HepG2 (cell line): ENCODE data around the gene PCIF1. TPM values are rescaled to one million over a fixed set of nuclear protein-coding genes. Genes with fewer than 3 reads are reported as not detected.

Experiments used
- AGO1 ChIP-seq: fragments of 200-400 bp; formaldehyde crosslinking; IDR thresholded peaks from 2 replicates; pipeline ENCODE4 v1.6.1; 2017; ENCODE audit warnings: mild to moderate bottlenecking, low read depth, low read length, moderate library complexity; ENCODE audit not compliant: poor library complexity, severe bottlenecking
- ARID2 ChIP-seq: sonication (generic); formaldehyde crosslinking; IDR thresholded peaks from 2 replicates; pipeline ENCODE4 v1.8.1; 2022; ENCODE audit warnings: mild to moderate bottlenecking, missing genetic modification reagents, borderline replicate concordance
- CBFB ChIP-seq: sonication (generic); formaldehyde crosslinking; IDR thresholded peaks from 2 replicates; pipeline ENCODE4 v1.4.0; 2020; ENCODE audit warnings: missing genetic modification reagents
- EEA1 ChIP-seq: sonication (generic); formaldehyde crosslinking; IDR thresholded peaks from 2 replicates; pipeline ENCODE4 v1.5.1; 2020; ENCODE audit warnings: mild to moderate bottlenecking, missing genetic modification reagents, borderline replicate concordance
- KAT2B ChIP-seq: fragments of 150-350 bp; IDR thresholded peaks from 2 replicates; pipeline ENCODE4 v1.6.1; 2014; ENCODE audit warnings: low read depth, low read length, borderline replicate concordance
- KLF13 ChIP-seq: sonication (generic); formaldehyde crosslinking; IDR thresholded peaks from 2 replicates; pipeline ENCODE4 v1.4.0; 2020; ENCODE audit warnings: mild to moderate bottlenecking, missing genetic modification reagents
- MED13 ChIP-seq: sonication (generic); formaldehyde crosslinking; IDR thresholded peaks from 2 replicates; pipeline ENCODE4 v1.5.0; 2020; ENCODE audit warnings: missing genetic modification reagents
- PAF1 ChIP-seq: IDR thresholded peaks from 2 replicates; pipeline ENCODE4 v1.6.1; 2016; ENCODE audit warnings: missing genetic modification reagents, missing compliant biosample characterization
- PCBP2 ChIP-seq: fragments of 200-400 bp; formaldehyde crosslinking; optimal IDR thresholded peaks from 2 replicates; pipeline ENCODE3; 2018; ENCODE audit warnings: low read length, low read depth; ENCODE audit not compliant: poor library complexity, severe bottlenecking
- RCOR2 ChIP-seq: IDR thresholded peaks from 2 replicates; pipeline ENCODE4 v1.6.1; 2016; ENCODE audit warnings: missing biosample characterization, missing genetic modification reagents
- RFXANK ChIP-seq: IDR thresholded peaks from 2 replicates; pipeline ENCODE4 v1.6.1; 2016
- SMC3 ChIP-seq: IDR thresholded peaks from 2 replicates; pipeline ENCODE4 v1.6.1; 2011; ENCODE audit warnings: low read length, improper control_type of control experiment
- ZNF24 ChIP-seq: fragments of 450-650 bp; IDR thresholded peaks from 2 replicates; pipeline ENCODE4 v1.6.1; 2017; ENCODE audit warnings: antibody characterized with exemption, mild to moderate bottlenecking
- ZNF572 ChIP-seq: sonication (generic); formaldehyde crosslinking; IDR thresholded peaks from 2 replicates; pipeline ENCODE4 v1.5.1; 2020; ENCODE audit warnings: mild to moderate bottlenecking, missing genetic modification reagents
- ZNF670 ChIP-seq: sonication (generic); formaldehyde crosslinking; IDR thresholded peaks from 2 replicates; pipeline ENCODE4 v1.8.0; 2022; ENCODE audit warnings: mild to moderate bottlenecking, missing genetic modification reagents, borderline replicate concordance
- ZNF883 ChIP-seq: sonication (generic); formaldehyde crosslinking; IDR thresholded peaks from 2 replicates; pipeline ENCODE4 v1.5.1; 2020; ENCODE audit warnings: mild to moderate bottlenecking, missing genetic modification reagents; ENCODE audit errors: not compliant biosample characterization
- polyA plus RNA-seq, 8 experiments: library from polyadenylated mRNA; depleted of rRNA in 3 of 8; stranded (reverse) in 7 of 8; unstranded in 1 of 8; fragments of >200 nt; fragmentation: Illumina TruSeq in 4 of 8; extraction: Trizol in 4 of 8; gene quantifications; 2 replicates each; pipeline versions ENCODE4 v1.2.1 to v1.2.3, GENCODE V29; 2011 to 2016; ENCODE audit warnings: low read depth in 4 of 8, missing spikeins in 1 of 8, mixed read lengths in 1 of 8; ENCODE audit not compliant: insufficient read depth in 1 of 8
- total RNA-seq, 5 experiments: library from RNA; depleted of rRNA; stranded (reverse); fragments of >200 nt; fragmentation: Illumina TruSeq; extraction: Trizol; gene quantifications; 2 replicates each; pipeline ENCODE4 v1.2.3, GENCODE V29; 2016; ENCODE audit warnings: low read depth in 1 of 5
- TF ChIP-seq, protein P1 (sequence below): IDR thresholded peaks from 2 replicates; pipeline ENCODE4 v1.6.1; 2018; ENCODE audit warnings: missing genetic modification reagents, mild to moderate bottlenecking, missing compliant biosample characterization
- TF ChIP-seq, protein P2 (sequence below): sonication (generic); formaldehyde crosslinking; IDR thresholded peaks from 2 replicates; pipeline ENCODE4 v1.4.0; 2020; ENCODE audit warnings: missing genetic modification reagents, borderline replicate concordance
- TF ChIP-seq, protein P3 (sequence below): sonication (generic); formaldehyde crosslinking; conservative IDR thresholded peaks from 2 replicates; pipeline ENCODE4 v1.5.0; 2020; ENCODE audit warnings: missing genetic modification reagents
- TF ChIP-seq, protein P4 (sequence below): sonication (generic); formaldehyde crosslinking; IDR thresholded peaks from 2 replicates; pipeline ENCODE4 v1.5.0; 2020; ENCODE audit warnings: mild to moderate bottlenecking, low read depth, missing genetic modification reagents, borderline replicate concordance

PCIF1 gene
- total and polyA plus RNA-seq, 2 of the 13 experiments (the other 11 are each of a cell fraction or from before 2014, with no cell fraction given) = 20.9 to 24.4 TPM

DNA sequence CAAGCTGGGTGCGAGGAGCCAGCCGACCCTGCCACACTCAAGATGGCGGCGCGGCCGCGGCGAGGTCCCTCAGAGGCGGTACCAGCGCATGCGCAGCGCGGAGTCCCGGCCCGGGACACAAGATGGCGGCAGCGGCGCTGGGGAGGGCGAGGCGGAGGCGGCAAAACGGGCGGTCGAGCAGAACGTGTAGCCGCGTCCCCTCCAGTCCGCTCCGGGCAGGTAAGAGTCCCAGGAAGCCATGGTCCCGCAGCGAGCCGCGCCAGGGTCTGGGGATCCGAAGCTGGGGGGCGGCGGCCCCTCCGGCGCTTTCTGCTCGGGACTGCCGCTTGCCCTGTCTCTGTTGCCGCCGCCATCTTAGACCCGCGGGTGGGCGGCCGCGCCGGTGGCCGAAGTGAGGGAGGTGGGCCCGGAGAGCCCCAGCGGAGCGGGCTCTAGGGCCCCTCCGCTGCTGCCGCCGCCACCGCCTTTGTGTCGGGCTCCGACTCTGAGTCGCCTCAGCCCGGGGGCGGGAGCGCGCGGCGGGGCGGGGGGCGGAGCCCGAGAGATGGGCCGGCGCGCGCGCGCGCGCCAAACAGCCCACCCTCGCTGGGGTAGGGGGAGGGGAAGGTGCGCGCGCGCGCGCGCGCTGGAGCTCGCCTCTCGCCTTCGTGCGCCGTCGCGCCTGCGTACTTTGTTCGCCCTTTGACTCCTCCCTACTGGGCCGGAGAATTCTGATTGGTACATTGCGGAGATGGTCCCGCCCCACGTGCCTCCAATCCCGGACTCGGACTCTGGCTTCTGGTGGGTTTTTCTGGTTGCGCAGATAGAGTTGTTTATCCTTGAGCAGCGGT, at the start of gene PCIF1 (continued):
- TF ChIP-seq ZNF883 (CRISPR knock-in tag) (peak; percentile 97), EEA1 (CRISPR knock-in tag) (peak; percentile 98; the same call in 1 of the 2 replicates), MED13 (CRISPR knock-in tag) (peak; percentile 85), RCOR2 (no peak), ARID2 (CRISPR knock-in tag) (no peak), ZNF24 (0 out of 2 replicates have a peak, but pooled peaks have one; percentile 56), PAF1 (CRISPR knock-in tag) (0 out of 2 replicates have a peak, but pooled peaks have one; percentile 15), KLF13 (CRISPR knock-in tag) (peak; percentile 96), ZNF572 (CRISPR knock-in tag) (0 out of 2 replicates have a peak, but pooled peaks have one; percentile 58), CBFB (CRISPR knock-in tag) (peak; percentile 94), SMC3 (no peak; the same call in 1 of the 2 replicates), PCBP2 (no peak), KAT2B (no peak), ZNF670 (CRISPR knock-in tag) (peak; percentile 88; the same call in 1 of the 2 replicates), RFXANK (CRISPR knock-in tag) (peak; percentile 71; the same call in 1 of the 2 replicates), AGO1 (peak; percentile 90)
- TF ChIP-seq, protein P1, sequence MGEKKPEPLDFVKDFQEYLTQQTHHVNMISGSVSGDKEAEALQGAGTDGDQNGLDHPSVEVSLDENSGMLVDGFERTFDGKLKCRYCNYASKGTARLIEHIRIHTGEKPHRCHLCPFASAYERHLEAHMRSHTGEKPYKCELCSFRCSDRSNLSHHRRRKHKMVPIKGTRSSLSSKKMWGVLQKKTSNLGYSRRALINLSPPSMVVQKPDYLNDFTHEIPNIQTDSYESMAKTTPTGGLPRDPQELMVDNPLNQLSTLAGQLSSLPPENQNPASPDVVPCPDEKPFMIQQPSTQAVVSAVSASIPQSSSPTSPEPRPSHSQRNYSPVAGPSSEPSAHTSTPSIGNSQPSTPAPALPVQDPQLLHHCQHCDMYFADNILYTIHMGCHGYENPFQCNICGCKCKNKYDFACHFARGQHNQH (CRISPR knock-in tag) = peak; percentile 81
- TF ChIP-seq, protein P2, sequence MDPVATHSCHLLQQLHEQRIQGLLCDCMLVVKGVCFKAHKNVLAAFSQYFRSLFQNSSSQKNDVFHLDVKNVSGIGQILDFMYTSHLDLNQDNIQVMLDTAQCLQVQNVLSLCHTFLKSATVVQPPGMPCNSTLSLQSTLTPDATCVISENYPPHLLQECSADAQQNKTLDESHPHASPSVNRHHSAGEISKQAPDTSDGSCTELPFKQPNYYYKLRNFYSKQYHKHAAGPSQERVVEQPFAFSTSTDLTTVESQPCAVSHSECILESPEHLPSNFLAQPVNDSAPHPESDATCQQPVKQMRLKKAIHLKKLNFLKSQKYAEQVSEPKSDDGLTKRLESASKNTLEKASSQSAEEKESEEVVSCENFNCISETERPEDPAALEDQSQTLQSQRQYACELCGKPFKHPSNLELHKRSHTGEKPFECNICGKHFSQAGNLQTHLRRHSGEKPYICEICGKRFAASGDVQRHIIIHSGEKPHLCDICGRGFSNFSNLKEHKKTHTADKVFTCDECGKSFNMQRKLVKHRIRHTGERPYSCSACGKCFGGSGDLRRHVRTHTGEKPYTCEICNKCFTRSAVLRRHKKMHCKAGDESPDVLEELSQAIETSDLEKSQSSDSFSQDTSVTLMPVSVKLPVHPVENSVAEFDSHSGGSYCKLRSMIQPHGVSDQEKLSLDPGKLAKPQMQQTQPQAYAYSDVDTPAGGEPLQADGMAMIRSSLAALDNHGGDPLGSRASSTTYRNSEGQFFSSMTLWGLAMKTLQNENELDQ (CRISPR knock-in tag) = peak; percentile 96
- TF ChIP-seq, protein P3, sequence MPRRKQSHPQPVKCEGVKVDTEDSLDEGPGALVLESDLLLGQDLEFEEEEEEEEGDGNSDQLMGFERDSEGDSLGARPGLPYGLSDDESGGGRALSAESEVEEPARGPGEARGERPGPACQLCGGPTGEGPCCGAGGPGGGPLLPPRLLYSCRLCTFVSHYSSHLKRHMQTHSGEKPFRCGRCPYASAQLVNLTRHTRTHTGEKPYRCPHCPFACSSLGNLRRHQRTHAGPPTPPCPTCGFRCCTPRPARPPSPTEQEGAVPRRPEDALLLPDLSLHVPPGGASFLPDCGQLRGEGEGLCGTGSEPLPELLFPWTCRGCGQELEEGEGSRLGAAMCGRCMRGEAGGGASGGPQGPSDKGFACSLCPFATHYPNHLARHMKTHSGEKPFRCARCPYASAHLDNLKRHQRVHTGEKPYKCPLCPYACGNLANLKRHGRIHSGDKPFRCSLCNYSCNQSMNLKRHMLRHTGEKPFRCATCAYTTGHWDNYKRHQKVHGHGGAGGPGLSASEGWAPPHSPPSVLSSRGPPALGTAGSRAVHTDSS (CRISPR knock-in tag) = no peak; the same call in 1 of the 2 replicates
- TF ChIP-seq, protein P4, sequence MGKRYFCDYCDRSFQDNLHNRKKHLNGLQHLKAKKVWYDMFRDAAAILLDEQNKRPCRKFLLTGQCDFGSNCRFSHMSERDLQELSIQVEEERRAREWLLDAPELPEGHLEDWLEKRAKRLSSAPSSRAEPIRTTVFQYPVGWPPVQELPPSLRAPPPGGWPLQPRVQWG = no peak
